Activated naive CD8-positive, alpha-beta T cell treated with anti-CD3 and anti-CD28 coated beads, Interleukin-2, amount 50 U/mL, for 16 hours (primary cell): ENCODE measurements around the gene LGR6.
"Not testable (repeated sequence)": the region's sequence is repeated elsewhere in the genome, so short reads cannot be mapped to it uniquely, and the experiment has no call there.

ENCODE experiments used
- DNase-seq: peaks from one replicate; pipeline ENCODE4 v3.0.0-alpha.2; 2020; ENCODE audit warnings: low read depth, low spot score

The LGR6 gene

GRCh38 chr1:202333861-202334260, 140.3 kb downstream of the LGR6 start:
- no peak for DNase-seq

GRCh38 chr1:202343652-202344349, 150.2 kb downstream of the LGR6 start:
- DNase-seq: no peak

- DNase-seq: no peak
These were observed 154.5 kb downstream of the LGR6 start for GRCh38 chr1:202348005-202348508.

- peak; percentile 89 for DNase-seq
These were observed 155.1 kb downstream of the LGR6 start, which contains the start of gene PPP1R12B for GRCh38 chr1:202348509-202349205. PPP1R12B (plus strand) TSS chr1:202348699; CDS start chr1:202348852, 153 bp downstream.

GRCh38 chr1:202349206-202349928, 155.8 kb downstream of the LGR6 start:
- DNase-seq: no peak

- DNase-seq: no peak
These were observed 158.1 kb downstream of the LGR6 start for GRCh38 chr1:202351725-202352124.

GRCh38 chr1:202352583-202353197, 159.1 kb downstream of the LGR6 start:
- not testable (repeated sequence) for DNase-seq

- DNase-seq: no peak
These were observed 162.4 kb downstream of the LGR6 start for GRCh38 chr1:202355944-202356553.

- DNase-seq: no peak
These were observed 163.9 kb downstream of the LGR6 start for GRCh38 chr1:202357506-202357905.

- no peak for DNase-seq
These were observed 167.6 kb downstream of the LGR6 start for GRCh38 chr1:202361224-202361623.

GRCh38 chr1:202361701-202362100, 168.1 kb downstream of the LGR6 start:
- DNase-seq: no peak

GRCh38 chr1:202362212-202362611, 168.6 kb downstream of the LGR6 start:
- no peak for DNase-seq

GRCh38 chr1:202365092-202365815, 171.7 kb downstream of the LGR6 start:
- DNase-seq: no peak

- no peak for DNase-seq
These were observed 173.7 kb downstream of the LGR6 start for GRCh38 chr1:202367271-202367670.
